HG03457 (cell line): Measurements from ENCODE around the gene ACTR2.

Experiments
- ATAC-seq: cut with Tn5 transposase; IDR thresholded peaks from one replicate; pipeline ENCODE4 v1.9.1; 2021; ENCODE audit warnings: moderate number of reproducible peaks; ENCODE audit not compliant: unreplicated experiment

The ACTR2 gene

DNA sequence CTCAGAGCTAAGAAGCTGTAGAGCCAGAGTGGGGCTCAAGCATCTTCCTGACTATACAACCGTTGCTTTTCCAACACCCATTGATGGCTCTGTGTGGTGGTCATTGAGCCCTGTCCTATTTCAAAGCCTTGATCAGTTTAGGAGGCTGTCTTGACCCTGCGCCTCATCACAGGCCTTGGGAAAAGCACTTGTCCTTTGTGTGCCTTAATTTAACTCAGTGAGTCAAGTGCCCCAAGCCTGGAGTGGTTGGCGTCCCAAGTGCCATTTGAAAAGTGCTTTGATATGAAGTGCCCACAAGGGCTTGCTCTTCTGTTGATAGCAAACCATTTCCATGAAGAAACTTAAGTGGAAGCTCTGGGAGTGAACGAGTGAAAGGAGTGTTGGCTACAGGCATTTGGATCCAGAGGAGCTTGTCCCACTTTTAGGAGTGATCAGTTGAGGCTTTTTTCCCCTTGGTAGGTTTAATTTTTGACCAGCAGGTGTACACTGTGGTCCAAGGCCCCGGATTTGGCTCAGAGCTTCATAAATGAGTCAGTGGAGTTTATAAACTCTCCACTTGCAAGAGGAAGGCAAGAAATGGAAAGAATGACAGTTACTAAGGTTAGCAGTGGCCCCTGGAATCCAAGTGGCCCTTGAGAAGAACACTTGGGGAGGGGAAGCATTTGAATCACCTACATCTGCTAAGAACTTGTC is 50.3 kb downstream of the ACTR2 start:
- no peak for ATAC-seq

DNA sequence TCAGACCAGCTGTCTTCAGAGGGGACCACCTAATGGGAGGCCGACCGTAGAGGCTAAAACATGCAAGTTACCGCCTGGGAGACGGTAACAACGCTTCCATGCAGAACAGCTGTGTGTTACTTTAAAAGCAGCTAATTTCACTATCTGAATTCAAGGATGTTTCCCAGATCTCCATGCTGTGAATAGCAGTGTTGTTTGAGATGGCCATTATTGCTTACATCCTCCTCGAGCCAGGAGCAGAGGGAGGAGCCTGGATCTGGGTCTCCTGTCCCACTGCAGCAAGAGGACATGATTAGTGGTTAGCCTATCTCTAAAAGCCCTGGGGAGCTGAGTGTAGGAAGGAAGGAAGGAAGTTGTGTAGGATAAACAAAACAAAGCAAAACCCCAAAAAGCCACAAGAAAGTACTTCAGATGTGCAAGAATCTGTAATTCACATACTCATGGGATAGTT is 50.9 kb downstream of the ACTR2 start:
- no peak for ATAC-seq

DNA sequence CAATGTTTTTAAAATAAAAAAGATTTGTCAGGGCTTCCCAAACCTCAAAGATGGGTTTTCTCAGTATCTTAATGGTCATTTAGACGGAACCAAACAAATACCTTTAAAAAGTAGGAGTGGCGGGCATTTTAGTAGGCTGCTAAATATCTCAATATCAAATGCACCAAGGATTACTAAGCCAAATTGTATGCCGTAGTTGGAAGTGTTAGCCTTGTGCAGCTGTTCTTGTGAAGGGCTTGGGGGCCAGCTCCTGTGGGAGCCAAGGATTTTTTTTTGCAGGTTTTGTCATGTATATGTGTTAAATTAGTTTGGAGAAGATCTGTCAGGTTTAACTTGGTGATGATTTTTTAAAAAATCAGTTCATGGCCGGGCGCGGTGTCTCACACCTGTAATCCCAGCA is 52.1 kb downstream of the ACTR2 start:
- no peak for ATAC-seq

DNA sequence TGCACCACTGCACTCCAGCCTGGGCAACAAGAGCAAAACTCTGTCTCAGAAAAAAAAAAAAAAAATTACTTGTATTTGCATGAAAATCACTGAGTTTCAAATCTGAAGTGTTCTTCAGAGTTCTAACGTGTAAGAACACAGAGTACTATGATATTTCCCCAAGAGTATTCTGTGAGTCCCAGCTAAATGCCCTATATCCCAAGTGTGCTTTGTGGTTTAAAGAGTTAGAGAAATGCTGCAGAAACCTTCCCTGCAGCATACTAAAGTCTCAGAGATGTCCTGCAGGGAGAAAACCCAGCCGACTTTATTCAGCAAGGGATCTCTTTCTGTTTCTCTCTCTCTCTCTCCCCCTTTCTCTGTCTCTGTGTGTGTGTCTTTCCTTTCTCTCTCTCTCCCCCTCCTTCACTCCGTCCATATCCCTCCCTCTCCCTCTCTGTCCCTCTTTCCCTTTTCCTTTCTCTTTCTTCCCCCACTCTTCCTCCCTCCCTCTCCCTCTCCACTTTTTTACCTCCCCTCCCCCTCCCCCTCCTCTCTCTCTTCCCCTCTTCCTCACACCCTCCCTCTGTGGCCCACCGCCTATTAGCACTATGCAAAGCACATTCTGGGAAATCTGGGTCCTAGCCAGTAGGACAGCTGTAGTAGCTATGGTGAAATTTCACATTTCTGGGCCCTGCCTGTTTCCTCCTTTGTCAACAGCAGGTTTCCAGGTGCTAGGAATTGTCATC is 54.2 kb downstream of the ACTR2 start:
- ATAC-seq = no peak

DNA sequence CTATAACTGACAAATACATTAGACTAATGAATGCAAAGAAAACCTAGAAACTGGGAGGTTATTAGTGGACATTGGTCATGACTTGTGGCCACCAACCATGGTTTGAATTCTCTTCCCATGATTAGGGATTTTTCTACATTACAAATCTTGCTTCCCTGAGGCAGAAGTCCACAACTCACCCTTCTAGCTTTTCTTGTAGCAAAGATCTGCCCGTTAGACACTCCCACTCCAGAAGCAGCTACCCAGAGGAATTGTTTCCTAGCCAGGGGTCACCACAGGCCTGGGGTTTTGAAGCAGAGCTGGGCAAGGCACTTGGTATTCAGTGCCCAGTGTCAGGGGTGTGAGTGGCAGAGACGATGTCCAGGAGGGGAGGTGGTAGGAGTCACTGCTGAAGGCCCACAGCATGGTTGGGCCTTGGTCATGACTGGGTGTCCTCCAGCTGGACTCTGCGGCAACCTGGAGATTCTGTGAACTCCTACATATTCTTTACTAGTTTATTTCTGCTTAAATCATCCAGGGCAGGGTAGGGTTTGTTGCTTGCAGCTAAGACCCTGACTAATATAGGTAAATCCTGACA is 54.9 kb downstream of the ACTR2 start:
- ATAC-seq = no peak

DNA sequence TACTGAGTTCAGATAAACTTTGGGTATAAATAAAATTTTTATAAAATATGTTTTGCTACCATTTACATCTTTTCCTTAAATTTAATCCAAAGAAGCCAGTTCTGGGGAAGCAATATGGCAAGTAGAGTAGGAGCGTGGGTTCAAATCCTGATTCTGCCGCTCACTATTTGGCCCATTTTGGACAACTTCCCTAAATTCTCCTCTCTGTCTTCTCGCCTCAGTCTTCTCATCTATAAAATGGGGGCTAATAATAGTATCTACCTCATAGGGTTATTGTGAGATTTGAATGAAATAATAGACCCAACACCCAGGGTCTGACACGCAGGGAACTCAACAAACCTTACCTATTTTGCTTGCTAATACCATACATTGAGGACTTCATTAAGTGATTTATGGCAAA is 59.7 kb downstream of the ACTR2 start:
- no peak for ATAC-seq

DNA sequence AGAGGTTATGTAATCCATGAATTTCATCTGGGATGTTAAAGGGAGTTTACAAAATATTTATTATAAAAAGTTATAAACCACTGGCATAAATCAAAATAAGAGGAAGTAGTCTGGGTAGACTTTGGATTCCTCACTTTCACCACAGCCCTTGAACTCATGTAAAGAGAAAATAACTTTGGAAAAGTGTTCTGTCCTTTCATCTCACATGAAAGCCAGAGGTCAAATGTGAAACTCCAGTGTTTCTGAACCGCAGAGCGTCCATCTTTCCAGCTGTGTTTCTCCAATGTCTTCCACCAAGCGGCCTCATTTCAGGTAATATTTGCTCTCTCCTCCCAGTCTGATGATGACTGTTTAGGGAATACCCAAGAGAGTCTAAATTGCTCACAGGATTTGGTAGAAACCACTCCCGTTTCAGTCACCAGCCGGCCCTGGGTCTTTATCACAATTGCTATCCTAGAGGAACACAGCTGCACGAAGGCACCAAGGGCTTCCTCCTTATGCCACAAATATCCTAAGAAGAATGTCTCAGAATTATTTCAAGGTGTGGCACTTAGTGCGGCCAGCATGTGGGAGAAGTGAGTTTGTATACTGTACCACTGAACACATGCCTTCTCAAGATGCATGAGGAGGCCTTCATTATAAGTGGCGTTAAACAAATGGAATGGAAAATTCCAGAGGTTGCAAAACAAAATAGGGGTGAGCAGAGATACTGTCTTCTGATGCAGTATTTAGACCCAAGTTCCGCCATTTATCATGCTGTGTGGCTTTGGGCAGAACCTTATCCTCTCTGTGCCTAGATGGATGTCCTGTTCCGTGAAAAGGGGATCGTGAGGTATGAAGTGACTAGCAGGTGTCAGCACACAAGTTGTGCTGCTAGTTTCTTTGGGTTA is 63.8 kb downstream of the ACTR2 start:
- no peak for ATAC-seq

DNA sequence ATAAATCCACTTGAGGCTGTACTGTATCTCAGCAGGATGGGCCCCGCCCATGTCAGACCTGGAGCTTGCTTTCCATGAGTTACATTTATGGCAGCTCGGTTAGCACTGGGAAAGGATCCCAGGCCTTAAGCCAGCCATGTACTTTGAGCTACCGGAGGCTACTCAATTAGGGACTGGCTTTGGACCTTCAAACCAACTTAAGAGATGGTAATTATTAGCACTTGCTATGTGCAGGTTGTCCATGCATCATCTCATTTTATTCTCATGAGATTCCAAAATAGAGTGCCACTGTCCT is 64.4 kb downstream of the ACTR2 start:
- ATAC-seq = no peak

DNA sequence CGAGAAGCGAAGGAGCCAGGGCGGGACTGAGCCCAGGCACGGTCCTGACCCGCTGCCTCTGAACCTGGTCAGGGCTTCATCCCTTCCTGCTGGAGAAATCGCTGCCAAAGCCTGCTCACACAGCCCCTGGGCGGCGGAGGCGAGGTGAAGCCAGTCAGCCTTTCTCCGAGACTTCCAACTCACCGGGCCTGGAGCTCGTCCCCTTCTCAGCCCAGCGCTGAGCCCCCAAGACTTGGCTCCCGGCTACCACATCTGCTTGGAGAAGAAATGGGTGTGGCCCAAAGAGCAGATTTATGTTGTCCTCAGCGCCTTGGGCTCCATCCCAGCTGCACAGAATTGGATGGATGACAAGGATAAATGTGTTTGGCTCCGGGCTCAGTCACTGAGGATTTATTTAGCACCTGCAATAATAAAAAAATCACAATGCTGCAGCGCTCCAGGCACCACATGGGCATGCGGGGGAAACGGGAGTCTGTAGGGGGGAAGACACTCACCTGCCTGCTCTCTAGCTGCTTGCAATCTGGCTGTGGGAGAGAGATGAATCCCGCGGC is 64.9 kb downstream of the ACTR2 start:
- no peak for ATAC-seq

DNA sequence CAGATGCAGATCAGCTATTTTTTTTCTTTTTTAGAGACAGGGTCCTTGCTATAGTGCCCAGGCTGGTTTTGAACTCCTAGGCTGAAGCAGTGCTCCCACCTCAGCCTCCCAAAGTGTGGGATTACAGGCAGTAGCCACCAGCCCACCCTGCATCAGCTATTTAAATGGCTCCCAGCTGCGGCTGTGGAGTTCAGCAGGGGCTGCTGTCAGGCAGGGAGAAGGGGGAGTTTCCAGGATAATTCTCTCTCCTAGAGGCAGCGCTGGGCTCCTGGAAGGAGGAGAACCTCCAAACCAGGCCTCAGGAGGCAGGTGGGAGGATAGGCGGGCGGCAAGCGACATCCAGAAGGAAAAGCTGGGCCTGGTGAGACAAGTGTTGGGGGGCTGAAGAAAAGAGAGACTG is 65.7 kb downstream of the ACTR2 start:
- no peak for ATAC-seq

DNA sequence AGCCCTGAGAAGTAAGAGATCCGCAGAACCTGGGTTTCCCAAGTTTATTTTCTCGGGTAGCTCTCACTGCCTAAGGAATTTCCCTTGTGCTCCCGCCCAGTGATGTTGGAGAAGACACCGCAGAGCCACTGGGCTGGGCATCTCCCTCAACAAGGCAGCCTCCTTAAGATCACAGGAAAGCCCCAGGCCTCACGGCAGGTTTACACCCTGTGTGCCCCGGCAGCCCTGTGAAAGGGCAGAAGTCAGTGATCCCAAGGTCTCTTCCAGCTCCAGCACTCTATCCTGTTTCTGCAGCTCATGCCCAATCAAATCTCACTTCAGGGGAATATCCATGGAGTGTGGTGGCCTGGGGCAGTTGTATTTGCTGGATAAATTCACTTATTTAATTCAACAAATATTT is 66.5 kb downstream of the ACTR2 start:
- ATAC-seq = no peak

DNA sequence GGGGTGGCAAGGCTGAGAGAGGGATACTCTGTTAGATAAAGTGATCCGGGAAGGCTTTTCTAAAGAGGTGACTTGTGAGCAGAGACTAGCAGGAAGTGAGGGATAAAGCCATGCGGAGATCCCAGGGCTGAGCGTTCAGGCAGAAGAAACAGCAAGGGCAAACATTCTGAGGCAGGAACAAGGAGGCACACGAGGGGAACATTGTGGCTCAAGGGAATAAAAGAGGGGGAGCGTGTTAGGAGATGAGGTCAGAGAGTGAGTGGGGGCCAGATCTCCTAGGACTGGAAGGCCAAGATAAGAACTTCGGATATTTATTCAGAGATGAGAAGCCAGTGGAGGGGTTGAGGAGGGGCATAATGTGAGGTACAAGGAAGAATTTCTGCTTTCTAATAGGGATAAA is 67.1 kb downstream of the ACTR2 start:
- ATAC-seq = no peak

DNA sequence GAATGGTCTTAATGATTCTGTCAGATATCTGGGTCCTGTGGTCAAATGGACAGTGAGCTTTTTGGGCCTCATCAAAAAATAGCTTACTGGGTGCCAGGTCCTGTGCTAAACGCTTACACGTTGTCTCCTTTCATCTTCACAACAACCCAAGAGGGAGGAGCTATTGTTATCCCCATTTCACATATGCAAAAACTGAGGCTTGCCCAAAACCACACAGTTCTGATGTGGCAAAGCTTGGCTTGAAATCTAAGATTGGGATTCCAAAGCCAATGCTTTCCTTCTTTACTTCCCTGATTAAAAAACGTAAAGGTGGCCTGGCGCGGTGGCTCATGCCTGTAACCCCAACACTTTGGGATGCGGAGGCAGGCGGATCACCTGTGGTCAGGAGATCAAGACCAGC is 69.3 kb downstream of the ACTR2 start:
- no peak for ATAC-seq

DNA sequence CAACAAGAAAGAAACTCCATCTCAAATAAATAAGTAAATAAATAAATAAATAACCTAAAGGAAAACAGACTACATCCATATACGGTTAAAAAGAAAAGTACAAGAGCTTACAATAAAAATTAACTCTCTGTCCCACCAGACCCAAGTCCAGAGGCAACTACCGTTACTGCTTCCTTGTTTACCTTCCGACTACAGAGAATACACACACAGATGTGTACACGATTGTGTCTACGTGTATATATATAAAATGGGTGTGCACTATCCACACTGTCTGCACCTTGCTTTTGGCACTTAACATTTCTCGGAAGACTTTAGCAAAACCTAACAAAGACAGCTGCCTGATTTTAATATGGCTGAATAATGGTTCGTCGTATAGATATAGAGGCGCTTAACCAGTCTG is 69.9 kb downstream of the ACTR2 start:
- ATAC-seq = no peak

DNA sequence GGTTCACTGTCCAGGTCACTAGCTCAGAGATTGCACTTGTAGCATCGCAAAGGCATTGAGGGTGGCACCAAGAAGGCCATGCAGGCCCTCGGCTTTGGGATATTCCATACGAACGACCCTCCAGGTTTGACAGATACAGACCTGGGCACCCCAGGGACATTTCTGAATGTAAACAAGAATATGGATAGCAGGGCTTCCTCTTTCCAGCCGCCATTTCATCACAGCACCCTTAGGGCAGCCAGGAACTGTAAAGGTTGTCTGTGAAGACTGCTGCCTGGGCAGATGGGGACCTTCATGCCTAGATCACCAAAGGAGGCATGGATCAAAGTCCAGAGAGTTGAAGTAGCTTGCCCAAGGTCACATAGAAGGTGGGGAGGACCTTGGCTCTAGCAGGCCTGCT is 70.5 kb downstream of the ACTR2 start:
- ATAC-seq = no peak

DNA sequence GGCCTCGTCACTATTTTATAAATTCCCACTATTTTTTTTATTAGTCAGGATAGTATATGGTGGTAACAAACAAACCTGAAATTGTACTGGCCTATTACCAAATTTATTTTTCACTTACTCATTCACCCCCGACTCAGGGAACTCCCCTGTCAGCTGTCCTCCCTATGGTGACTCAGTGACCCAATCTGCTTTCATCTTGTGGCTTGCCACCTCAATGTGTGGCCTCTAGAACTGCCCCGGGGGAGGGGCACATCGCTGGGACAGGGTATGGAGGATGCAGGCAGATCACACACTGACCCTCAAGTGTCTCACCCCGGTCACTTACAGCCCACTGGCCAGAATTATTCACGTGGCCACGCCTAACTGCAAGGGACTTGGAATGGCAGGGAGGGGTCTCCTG is 71.6 kb downstream of the ACTR2 start:
- no peak for ATAC-seq

DNA sequence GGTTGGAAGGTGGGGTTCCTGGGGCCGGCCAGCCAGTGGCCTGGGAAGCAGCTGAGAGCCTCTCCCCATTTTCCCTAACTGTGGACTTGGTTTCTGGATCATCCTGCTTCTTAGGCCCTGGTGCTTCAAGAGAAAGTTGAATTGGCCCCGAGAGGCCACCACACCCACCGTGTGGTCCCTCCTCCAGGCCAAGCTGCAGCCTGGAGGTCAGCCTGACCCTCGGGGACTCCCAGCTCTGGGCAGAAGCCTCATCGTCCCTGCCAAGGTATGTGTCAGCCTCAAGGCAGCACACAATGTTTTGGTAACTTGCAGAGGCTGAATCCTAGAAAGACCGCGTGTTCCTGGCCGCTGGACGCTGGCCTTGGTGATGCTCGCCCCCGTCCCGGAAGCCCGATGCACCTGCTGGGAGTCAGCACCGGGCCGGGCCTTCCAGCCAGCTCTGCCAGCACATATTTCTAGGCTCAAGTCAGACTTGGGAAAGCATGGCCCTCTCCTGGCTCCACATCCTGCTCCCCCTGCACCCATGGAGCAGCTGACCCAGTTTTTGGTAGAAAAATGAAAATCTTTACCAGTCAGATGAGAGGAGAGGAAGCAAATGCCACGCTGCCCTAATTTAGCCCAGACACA is 72.6 kb downstream of the ACTR2 start:
- no peak for ATAC-seq

DNA sequence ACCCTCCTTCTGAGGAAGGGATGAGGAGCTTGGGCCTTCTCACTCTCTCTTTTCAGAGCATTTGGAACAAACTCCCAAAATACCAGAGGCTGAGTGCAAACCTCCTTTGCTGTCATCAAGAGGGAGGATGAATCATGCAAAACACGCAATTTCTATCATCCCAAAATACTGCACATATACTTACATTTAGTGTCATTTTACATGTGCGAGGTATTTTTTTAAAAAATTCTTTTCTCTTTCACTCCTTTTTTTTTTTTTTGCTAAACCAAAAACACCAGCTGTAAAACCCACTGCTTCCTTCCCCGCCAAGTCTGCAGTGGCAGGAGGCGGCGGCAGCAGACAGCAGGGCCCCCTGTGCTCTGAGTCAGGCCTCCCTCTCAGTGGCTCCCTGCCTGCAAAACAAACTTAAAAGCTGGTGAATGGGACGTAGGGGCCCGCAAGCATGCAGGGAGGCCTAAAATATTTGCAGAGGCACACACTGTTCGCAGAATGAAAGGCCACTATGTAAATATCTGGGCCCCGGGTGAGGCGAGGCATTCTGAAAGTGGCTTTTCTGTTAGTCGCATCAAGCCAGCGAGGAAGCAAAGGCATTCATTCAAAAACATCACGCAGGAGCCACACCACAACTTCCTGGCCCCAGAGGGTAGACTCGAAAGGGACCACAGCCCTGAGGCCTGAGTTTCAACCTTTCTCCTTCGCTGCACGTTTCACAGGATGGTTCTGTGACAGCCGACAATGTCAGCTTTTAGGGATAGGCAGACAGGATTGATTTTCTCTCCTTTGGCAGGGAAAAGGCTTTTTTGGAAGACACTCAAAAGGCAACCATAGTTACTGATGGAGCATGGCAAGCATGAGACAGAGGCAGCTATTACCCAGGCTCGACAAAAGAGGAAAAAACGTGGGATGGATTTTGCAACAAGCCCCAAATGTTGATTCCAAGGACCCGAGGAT is 73.4 kb downstream of the ACTR2 start:
- ATAC-seq = peak; percentile 80

DNA sequence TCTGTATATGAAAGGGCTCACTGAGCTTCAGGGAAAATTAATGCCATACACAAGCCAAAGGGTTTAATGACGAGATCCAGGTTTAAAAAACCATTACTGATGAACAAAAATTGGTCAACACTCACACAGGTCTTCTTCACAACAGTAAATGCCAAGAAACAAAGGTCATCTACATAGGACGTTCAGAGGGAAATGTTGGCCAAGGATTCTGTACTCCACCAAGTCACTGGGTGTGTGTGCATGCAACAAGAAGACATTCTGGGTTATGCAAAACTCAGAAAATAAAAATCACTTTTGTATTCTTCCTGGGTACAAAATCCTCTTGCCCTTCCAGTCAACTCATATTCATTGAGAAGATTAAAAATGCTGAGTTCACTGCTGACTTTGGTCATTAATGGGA is 78.3 kb downstream of the ACTR2 start:
- ATAC-seq = no peak

DNA sequence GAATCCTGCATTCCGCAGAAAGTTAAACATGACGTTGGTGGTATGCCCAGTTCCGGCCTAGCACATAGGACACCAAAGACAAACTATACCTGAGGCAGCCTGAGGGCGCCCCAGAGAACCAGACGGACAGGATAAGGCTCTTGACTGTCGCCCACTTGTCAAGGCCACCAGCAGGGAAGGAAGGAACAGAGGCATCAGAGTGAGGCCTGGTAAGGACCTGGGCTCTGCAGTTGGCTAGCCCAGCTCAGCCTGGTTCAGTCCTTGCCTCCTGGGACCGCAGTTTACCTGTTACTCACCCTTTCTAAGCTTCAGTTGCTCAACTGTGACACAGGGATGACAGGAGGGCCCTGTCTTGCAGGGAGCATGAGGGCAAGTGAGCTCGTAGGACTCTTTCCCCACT is 82.1 kb downstream of the ACTR2 start:
- ATAC-seq = no peak
